ENCODE measurements around the gene GPC3.

Gene GPC3

GRCh38 chrX:133916984-133917722 is 68.2 kb downstream of the GPC3 start:
- no peak for TF ChIP-seq CTCF (IDR thresholded peaks at IDR 0.05; ENCODE audit: low read depth, low read length)
- in situ Hi-C loops (cut with HindIII; ENCODE audit: low sequenced_read_pairs) = no loop called here
- H3K4me3 ChIP-seq (ENCODE audit: low read depth, low read length) = no peak overlapping the region
- DNase-seq (ENCODE audit: low read depth, low spot score) = no peak

- no peak overlapping the region for H3K4me3 ChIP-seq (ENCODE audit: low read depth, low read length)
- in situ Hi-C loops (cut with HindIII; ENCODE audit: low sequenced_read_pairs) = no loop called here
- TF ChIP-seq CTCF (IDR thresholded peaks at IDR 0.05; ENCODE audit: low read depth, low read length) = no peak
- DNase-seq (ENCODE audit: low read depth, low spot score) = no peak
These were observed 71.6 kb downstream of the GPC3 start for GRCh38 chrX:133913658-133914388.

GRCh38 chrX:133913009-133913408 is 72.4 kb downstream of the GPC3 start:
- TF ChIP-seq CTCF (IDR thresholded peaks at IDR 0.05; ENCODE audit: low read depth, low read length) = no peak
- H3K4me3 ChIP-seq (ENCODE audit: low read depth, low read length) = no peak overlapping the region
- no peak for DNase-seq (ENCODE audit: low read depth, low spot score)
- in situ Hi-C loops (cut with HindIII; ENCODE audit: low sequenced_read_pairs) = no loop called here

GRCh38 chrX:133911825-133912495 is 73.4 kb downstream of the GPC3 start:
- no peak for DNase-seq (ENCODE audit: low read depth, low spot score)
- no peak for TF ChIP-seq CTCF (IDR thresholded peaks at IDR 0.05; ENCODE audit: low read depth, low read length)
- no peak overlapping the region for H3K4me3 ChIP-seq (ENCODE audit: low read depth, low read length)
- in situ Hi-C loops (cut with HindIII; ENCODE audit: low sequenced_read_pairs) = no loop called here

- H3K4me3 ChIP-seq (ENCODE audit: low read depth, low read length) = no peak overlapping the region
- no peak for DNase-seq (ENCODE audit: low read depth, low spot score)
- in situ Hi-C loops (cut with HindIII; ENCODE audit: low sequenced_read_pairs) = no loop called here
- TF ChIP-seq CTCF (IDR thresholded peaks at IDR 0.05; ENCODE audit: low read depth, low read length) = no peak
These were observed 74.9 kb downstream of the GPC3 start for GRCh38 chrX:133910539-133910938.

- DNase-seq (ENCODE audit: low read depth, low spot score) = no peak
- in situ Hi-C loops (cut with HindIII; ENCODE audit: low sequenced_read_pairs) = no loop called here
- no peak overlapping the region for H3K4me3 ChIP-seq (ENCODE audit: low read depth, low read length)
These were observed 75.5 kb downstream of the GPC3 start for GRCh38 chrX:133909888-133910287.

More at GRCh38 chrX:133909888-133910287, 75.5 kb downstream of the GPC3 start:
- TF ChIP-seq CTCF (IDR thresholded peaks at IDR 0.05; ENCODE audit: low read depth, low read length) = no peak

Data from astrocyte of the spinal cord (primary cell).